NT2/D1 (cell line): Measurements from ENCODE around the gene RHOU.

Experiments used
- SUZ12 ChIP-seq: IDR thresholded peaks from 2 replicates; pipeline ENCODE4 v1.6.1; 2011; ENCODE audit not compliant: insufficient read length, insufficient read depth; ENCODE audit errors: extremely low read depth
- YY1 ChIP-seq: IDR thresholded peaks from 2 replicates; pipeline ENCODE4 v1.6.1; 2011; ENCODE audit not compliant: insufficient read length, insufficient read depth
- ZNF274 ChIP-seq: IDR thresholded peaks from 2 replicates; pipeline ENCODE4 v1.6.1; 2011; ENCODE audit warnings: mild to moderate bottlenecking, low read depth, low read length

DNA sequence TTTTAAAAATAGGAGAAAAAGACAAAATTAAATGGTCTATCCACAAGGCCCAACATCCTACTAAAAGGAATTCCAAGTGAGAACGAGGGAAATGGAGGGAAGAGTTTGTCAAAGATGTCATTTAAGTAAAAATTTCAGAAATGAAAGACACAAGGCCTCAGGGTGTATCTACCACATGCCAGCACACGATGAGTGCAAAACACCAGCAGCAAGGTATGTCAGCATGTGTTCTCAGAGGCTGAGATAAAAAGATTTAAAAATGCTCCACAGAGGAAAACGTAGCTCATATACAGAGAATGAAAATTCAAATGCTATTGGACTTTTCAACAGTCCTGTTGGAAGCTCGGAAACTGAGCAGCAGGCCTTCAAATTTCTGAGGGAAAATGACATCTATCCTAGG lies 42.0 kb downstream of the RHOU start:
- no peak for TF ChIP-seq SUZ12
- TF ChIP-seq YY1: no peak
- TF ChIP-seq ZNF274: no peak
